Inferior parietal cortex (tissue), 1 donor: Measurements from ENCODE around the gene AKAP6.

Experiments
- DNase-seq: peaks from one replicate; pipeline ENCODE4 v3.0.0-alpha.2; 2016; ENCODE audit errors: extremely low spot score

The AKAP6 gene

GRCh38 chr14:32620724-32621123 lies 291.6 kb downstream of the AKAP6 start:
- DNase-seq = no peak

DNA sequence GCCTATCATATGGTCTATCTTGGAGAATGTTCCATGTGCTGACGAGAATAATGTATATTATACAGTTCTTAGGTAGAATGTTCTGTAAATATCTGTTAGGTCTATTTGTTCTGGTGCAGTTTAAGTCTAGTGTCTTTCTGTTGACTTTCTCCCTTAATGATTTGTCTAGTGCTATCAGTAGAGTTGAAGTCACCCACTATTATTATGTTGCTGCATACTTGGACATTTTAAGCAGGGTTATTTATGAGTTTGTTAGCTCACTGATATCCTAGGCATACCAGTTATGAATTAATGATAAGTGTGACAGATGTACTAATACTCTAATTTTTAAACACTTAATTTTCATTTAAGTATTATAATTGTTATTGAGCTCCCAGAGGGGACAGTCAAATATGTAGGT lies 292.5 kb downstream of the AKAP6 start:
- no peak for DNase-seq

DNA sequence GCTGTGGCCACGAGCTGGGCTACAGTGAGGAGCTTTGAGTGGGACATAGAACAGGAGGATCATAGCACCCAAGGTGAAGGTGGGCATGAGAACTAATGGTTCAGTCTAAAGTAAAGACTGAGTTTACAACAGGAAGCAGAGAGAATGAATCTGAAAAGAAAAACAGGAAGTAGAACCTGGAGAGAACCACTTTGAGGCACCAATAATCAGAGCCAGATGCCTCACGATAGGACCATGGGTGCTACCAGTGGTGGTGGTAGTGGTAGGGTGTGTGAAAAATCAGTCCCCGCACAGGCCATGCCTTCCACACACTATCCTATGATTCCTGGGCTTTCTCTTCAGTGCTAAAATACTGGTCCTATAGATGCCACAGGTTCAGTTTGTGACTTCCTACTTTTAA lies 293.6 kb downstream of the AKAP6 start:
- DNase-seq = no peak

- DNase-seq = no peak
These were observed 294.4 kb downstream of the AKAP6 start for GRCh38 chr14:32623300-32624093.

GRCh38 chr14:32625211-32625610 lies 296.1 kb downstream of the AKAP6 start:
- no peak for DNase-seq

DNA sequence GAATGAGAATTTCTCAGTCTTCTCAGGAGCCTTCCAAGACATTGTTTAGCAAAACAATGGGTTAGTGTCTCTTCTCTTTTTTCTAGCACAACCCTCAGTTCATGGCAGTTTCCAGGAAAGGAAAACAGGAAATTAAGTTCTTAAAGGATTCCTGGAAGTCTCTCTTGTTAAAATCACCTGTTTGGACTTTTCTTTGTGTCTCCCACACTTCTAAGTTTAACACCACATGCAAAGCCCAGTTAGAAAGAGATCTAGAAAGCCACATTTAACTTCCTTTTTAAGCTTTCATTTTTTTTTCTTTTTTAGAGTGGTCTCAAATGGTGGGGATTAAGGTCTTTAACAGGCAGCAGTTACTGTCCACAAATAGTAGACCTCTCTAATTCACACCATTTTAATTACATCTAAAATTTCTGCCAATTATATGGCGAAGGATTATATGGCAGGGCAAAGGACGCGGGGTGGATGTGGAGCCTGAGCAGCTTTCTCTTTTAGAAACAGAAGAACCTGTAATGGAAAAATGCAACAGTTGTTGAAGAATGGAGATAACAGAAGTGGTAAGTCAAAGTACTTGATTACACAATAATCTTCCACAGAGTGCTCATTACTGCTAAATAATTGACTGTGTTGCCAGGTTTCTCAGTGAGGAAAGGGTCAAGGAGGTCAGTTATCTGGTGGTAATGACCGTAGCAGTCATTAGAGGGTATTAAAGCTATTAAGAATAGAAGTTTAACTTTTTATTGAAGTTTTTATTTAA lies 298.6 kb downstream of the AKAP6 start:
- DNase-seq = no peak

- no peak for DNase-seq
These were observed 300.1 kb downstream of the AKAP6 start for GRCh38 chr14:32629236-32629635.

- no peak for DNase-seq
These were observed 301.6 kb downstream of the AKAP6 start for GRCh38 chr14:32630701-32631100.

DNA sequence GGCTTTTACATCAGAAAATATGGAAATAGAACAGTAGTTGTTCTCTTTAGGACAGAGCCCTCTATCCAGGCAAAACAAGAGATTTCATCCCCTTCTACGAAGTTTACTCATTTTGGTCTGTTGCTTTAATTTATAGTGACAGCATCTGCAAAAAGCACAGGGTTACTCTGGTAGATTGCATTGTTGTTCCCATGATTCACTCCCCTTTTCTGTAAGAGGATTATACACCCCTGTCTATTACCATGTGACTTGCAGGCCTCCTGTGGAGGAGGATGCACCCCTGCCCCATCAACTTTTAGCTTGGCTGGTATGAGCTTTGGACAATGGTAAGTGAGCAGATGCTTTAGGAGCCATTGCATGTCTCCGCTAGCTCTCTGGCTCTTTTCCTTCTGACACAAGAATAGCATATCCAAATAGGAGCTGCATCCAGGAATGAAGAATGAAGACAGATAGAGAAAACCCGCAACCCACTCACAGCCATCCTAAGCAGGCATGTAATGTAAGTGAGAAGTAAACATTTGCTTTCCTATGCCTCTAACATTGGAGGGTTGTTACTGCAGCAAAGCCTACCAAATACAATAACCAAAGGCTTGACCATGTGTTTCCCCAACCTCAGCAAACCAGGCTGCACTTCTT lies 304.2 kb downstream of the AKAP6 start:
- DNase-seq = peak; percentile 53

- DNase-seq = no peak
These were observed 304.8 kb downstream of the AKAP6 start for GRCh38 chr14:32633930-32634329.

GRCh38 chr14:32635061-32635719 lies 306.1 kb downstream of the AKAP6 start:
- DNase-seq = peak; percentile 39

DNA sequence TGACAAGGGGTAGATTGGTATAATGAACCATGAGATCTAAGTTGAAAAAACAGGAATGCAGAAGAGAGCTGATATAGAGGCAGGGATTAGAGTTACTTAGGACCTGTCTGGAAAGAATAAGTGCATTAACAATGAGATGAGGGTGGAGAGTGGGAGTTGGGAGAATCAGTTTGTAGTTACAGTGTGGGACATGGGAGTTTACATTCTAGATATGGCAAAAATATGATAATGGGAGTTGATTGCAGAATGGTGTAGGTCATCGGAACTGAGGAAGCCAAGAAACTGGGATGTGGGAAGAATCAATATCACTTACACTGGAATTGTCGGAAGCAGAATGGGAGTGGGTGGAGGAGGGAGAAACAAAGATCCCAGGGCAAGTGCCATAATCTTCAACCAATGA lies 308.5 kb downstream of the AKAP6 start:
- no peak for DNase-seq

- no peak for DNase-seq
These were observed 310.1 kb downstream of the AKAP6 start for GRCh38 chr14:32639208-32639607.

GRCh38 chr14:32645551-32645950 lies 316.5 kb downstream of the AKAP6 start:
- no peak for DNase-seq

GRCh38 chr14:32648434-32648833 lies 319.3 kb downstream of the AKAP6 start:
- no peak for DNase-seq

DNA sequence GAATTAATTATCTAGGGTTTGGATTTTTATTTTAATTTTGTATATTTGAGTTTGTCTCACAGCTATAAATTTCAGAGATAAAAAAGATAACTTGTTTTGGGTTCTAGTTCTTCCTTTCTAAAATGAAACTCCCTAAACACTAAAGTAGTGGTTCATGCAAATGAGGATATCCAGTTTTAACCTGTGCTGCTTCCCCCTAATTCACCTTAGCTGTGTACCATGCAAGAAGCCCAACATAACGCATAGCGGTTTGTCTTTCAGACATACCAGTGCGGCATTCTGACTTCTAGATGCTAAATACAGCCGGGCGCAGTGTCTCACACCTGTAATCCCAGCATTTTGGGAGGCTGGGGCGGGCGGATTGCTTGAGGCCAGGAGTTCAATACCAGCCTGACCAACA lies 320.9 kb downstream of the AKAP6 start:
- no peak for DNase-seq

DNA sequence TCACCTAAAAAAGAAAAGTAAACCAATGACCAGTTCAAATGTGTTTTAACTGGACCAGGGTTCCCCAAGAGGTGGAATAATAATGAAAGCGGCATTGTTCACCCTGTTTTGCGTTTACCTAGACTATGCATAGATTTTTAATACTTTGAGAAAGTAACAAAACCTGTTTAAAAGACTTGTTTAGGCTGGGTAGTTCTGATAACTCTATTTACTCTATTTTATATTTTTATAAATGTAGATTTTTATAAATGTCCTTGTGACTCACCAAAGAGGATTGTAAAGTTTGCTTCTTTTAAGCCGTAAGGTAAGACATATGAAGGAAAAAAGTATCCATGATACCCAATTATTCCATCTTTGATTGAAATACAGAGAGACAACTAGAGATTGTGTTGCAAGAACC lies 321.6 kb downstream of the AKAP6 start:
- DNase-seq = no peak

DNA sequence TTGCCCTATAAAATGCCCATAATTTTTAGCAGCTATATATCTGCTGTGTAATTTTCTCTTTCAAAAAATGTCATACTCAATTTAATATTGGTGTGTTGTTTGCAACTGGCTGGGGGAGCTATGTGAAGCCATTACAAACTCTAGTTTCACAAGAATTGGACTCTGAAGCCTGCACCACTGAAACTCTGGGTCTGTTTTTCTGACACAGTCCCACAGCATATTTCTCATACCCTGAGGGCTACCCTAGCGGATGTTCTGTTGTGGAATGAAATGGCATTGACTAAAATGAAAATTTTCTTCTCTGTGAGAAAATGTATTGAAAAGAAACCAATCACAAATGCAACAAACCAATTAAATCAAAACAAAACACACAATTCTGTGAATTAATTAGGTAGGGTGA lies 325.0 kb downstream of the AKAP6 start:
- DNase-seq = no peak

DNA sequence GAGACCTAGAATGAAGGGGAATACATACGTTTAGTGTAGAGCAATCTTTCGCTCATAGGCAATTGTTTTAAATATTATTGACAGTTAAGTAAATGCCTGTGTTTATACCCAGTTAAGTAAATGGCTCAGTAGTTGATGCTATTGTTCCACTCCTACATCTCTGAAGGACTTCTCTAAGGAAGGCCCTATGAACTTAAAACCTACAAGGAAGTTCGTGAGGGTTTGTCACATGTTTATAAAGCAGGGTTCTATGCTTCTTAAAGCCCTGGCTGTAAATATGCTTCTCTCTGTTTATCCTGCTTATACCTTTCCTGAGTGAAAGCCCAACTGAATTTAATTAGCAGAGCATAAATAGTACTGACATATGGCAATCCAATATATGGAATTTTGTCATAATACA lies 327.5 kb downstream of the AKAP6 start:
- no peak for DNase-seq

DNA sequence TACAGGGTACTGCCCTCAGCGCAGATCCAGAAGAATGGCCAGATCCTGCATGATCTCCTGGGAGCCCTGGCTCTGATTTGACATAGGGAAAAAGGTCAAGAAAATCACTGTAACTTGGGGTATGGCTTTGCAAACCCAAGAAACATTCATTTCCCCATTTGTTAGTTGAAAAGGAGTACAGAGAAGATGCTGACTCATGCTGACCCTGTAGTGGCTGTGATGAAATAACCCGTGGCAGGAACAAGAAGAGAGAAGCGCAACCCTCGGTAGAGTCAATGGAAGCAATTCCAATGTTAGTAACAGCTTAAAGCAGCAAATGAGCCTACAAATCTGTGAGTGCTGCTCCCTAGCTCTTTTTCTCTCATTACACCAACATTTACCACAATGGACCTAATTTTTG lies 328.0 kb downstream of the AKAP6 start:
- DNase-seq = peak; percentile 49

- no peak for DNase-seq
These were observed 332.1 kb downstream of the AKAP6 start for GRCh38 chr14:32661216-32661615.

DNA sequence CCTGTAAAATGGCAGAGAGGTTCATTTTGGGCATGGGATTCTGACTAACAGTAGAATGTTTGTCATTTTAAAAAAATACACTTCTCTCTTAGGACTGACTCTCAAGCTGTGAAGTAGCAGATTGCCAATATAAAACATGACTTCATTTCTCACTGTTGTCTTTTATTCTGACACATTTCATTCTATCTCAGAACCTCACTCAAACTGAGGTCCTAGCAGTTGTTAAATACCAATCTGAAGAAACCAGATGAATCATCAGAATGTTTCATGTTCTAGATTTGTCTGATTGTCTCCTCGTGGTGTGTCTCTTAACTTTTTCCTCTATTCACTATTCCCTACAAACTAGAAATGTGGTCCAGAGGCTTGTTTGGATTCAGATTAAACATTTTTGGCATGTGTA lies 333.1 kb downstream of the AKAP6 start:
- DNase-seq = no peak
